ENCODE data around the gene RGS9.
"Not testable (repeated sequence)": the region's sequence is repeated elsewhere in the genome, so short reads cannot be mapped to it uniquely, and the experiment has no call there.

The RGS9 gene

GRCh38 chr17:65204001-65204400 lies 66.8 kb downstream of the RGS9 start:
- DNase-seq (ENCODE audit: low read depth in 3 of 3, low spot score in 1 of 3), result no peak

- DNase-seq (ENCODE audit: low read depth in 3 of 3, low spot score in 1 of 3), result no peak
These were observed 68.5 kb downstream of the RGS9 start for GRCh38 chr17:65205655-65206054.

- DNase-seq (ENCODE audit: low read depth in 3 of 3, low spot score in 1 of 3), result not testable (repeated sequence)
These were observed 70.3 kb downstream of the RGS9 start for GRCh38 chr17:65207448-65207847.

- no peak for DNase-seq (ENCODE audit: low read depth in 3 of 3, low spot score in 1 of 3)
These were observed 71.5 kb downstream of the RGS9 start for GRCh38 chr17:65208717-65209116.

- DNase-seq (ENCODE audit: low read depth in 3 of 3, low spot score in 1 of 3), result no peak
These were observed 81.1 kb downstream of the RGS9 start for GRCh38 chr17:65218261-65218660.

GRCh38 chr17:65219124-65219523 lies 82.0 kb downstream of the RGS9 start:
- no peak for DNase-seq (ENCODE audit: low read depth in 3 of 3, low spot score in 1 of 3)

- no peak for DNase-seq (ENCODE audit: low read depth in 3 of 3, low spot score in 1 of 3)
These were observed 82.5 kb downstream of the RGS9 start for GRCh38 chr17:65219707-65220106.

- DNase-seq (ENCODE audit: low read depth in 3 of 3, low spot score in 1 of 3), result no peak
These were observed 83.6 kb downstream of the RGS9 start for GRCh38 chr17:65220732-65221131.

- no peak for DNase-seq (ENCODE audit: low read depth in 3 of 3, low spot score in 1 of 3)
These were observed 85.1 kb downstream of the RGS9 start for GRCh38 chr17:65222214-65222738.

- no peak for DNase-seq (ENCODE audit: low read depth in 3 of 3, low spot score in 1 of 3)
These were observed 87.9 kb downstream of the RGS9 start for GRCh38 chr17:65225061-65225460.

GRCh38 chr17:65226227-65226626 lies 89.1 kb downstream of the RGS9 start:
- DNase-seq (ENCODE audit: low read depth in 3 of 3, low spot score in 1 of 3), result no peak

- no peak for DNase-seq (ENCODE audit: low read depth in 3 of 3, low spot score in 1 of 3)
These were observed 90.5 kb downstream of the RGS9 start for GRCh38 chr17:65227637-65228036.

GRCh38 chr17:65228287-65228686 lies 91.1 kb downstream of the RGS9 start:
- DNase-seq (ENCODE audit: low read depth in 3 of 3, low spot score in 1 of 3), result no peak

GRCh38 chr17:65228734-65229620 lies 91.8 kb downstream of the RGS9 start:
- DNase-seq (ENCODE audit: low read depth in 3 of 3, low spot score in 1 of 3), result peak in 1 of 3 donors; percentile 22

- DNase-seq (ENCODE audit: low read depth in 3 of 3, low spot score in 1 of 3), result no peak
These were observed 92.4 kb downstream of the RGS9 start for GRCh38 chr17:65229621-65229995.

GRCh38 chr17:65230040-65230439 lies 92.9 kb downstream of the RGS9 start:
- DNase-seq (ENCODE audit: low read depth in 3 of 3, low spot score in 1 of 3), result no peak

- DNase-seq (ENCODE audit: low read depth in 3 of 3, low spot score in 1 of 3), result no peak
These were observed 93.9 kb downstream of the RGS9 start for GRCh38 chr17:65231086-65231485.

GRCh38 chr17:65231662-65232335 lies 94.6 kb downstream of the RGS9 start:
- DNase-seq (ENCODE audit: low read depth in 3 of 3, low spot score in 1 of 3), result no peak

- DNase-seq (ENCODE audit: low read depth in 3 of 3, low spot score in 1 of 3), result no peak
These were observed 98.1 kb downstream of the RGS9 start for GRCh38 chr17:65235284-65235683.

GRCh38 chr17:65236321-65236720 lies 99.2 kb downstream of the RGS9 start:
- DNase-seq (ENCODE audit: low read depth in 3 of 3, low spot score in 1 of 3), result no peak

GRCh38 chr17:65243838-65244625 lies 106.9 kb downstream of the RGS9 start:
- DNase-seq (ENCODE audit: low read depth in 3 of 3, low spot score in 1 of 3), result no peak
